ENCODE results near the gene HERC2.

DNA sequence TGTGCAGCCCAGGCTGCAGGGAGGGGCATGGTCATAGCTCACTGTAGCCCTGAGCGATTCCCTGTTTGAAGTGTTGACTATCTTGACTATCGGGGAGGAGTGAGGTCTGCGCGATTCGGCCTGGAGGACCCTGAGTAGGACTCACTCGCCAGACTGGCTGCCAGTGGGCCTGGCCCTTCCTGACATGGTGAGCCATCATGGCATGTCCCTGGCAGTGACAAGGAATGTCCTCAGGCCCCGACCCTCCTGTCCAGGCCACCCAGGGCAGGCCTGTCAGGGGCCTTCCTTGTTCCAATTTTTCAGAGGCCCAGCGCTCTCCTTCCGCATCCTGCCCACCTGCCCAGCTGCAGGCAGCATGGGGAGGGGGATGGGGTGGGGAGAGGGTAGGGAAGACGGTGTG lies 217.7 kb downstream of the HERC2 start:
- TF ChIP-seq, protein P1, sequence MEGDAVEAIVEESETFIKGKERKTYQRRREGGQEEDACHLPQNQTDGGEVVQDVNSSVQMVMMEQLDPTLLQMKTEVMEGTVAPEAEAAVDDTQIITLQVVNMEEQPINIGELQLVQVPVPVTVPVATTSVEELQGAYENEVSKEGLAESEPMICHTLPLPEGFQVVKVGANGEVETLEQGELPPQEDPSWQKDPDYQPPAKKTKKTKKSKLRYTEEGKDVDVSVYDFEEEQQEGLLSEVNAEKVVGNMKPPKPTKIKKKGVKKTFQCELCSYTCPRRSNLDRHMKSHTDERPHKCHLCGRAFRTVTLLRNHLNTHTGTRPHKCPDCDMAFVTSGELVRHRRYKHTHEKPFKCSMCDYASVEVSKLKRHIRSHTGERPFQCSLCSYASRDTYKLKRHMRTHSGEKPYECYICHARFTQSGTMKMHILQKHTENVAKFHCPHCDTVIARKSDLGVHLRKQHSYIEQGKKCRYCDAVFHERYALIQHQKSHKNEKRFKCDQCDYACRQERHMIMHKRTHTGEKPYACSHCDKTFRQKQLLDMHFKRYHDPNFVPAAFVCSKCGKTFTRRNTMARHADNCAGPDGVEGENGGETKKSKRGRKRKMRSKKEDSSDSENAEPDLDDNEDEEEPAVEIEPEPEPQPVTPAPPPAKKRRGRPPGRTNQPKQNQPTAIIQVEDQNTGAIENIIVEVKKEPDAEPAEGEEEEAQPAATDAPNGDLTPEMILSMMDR (IDR thresholded peaks at IDR 0.05) = no peak
- no peak for TF ChIP-seq ZFX (IDR thresholded peaks at IDR 0.05; ENCODE audit: borderline replicate concordance)
